ENCODE data around the gene GRPEL1. TPM values are rescaled to one million over a fixed set of nuclear protein-coding genes. Genes with fewer than 3 reads are reported as not detected.

Gene GRPEL1
- total and polyA plus RNA-seq, 2 of the 13 experiments (the other 11 are each of a cell fraction or from before 2014, with no cell fraction given) = 32.3 to 141 TPM

- Histone ChIP-seq H3K4me1 (ENCODE audit: insufficient read depth, low read length) (peaks cover 27% of the 10 kb centered on the region), H2AFZ (ENCODE audit: low read length) (no peak overlapping the region), H3K9ac (ENCODE audit: insufficient read depth, low read depth, low read length) (no peak overlapping the region), H4K20me1 (ENCODE audit: insufficient read depth, low read length) (no peaks in the 10 kb centered on the region), H3K79me2 (ENCODE audit: insufficient read depth, low read length) (no peaks in the 10 kb centered on the region), H3K9me3 (ENCODE audit: low read length) (no peaks in the 10 kb centered on the region), H3K27ac (ENCODE audit: extremely low read length, insufficient read depth, low read length) (no peak overlapping the region), H3K36me3 (replicated peaks in 1 of 2; ENCODE audit: control insufficient read depth in 1 of 2, insufficient read depth in 2 of 2, low read length in 2 of 2) (peaks cover 29 to 69% of the 10 kb centered on the region in 2 experiments), H3K4me3 (replicated peaks in 1 of 3; ENCODE audit: insufficient read depth in 1 of 3, low read depth in 2 of 3, low read length in 3 of 3) (no peak overlapping the region), H3K4me2 (ENCODE audit: low read depth, low read length) (no peak overlapping the region), H3K27me3 (ENCODE audit: control insufficient read depth in 1 of 2, insufficient read depth in 2 of 2, low read length in 2 of 2) (no peaks in the 10 kb centered on the region)
- BruUV-seq (replicated peaks) = no TSS peak
- DNase-seq (ENCODE audit: low spot score) (no peak), FAIRE-seq (no peak), ATAC-seq (no peak)
- in situ Hi-C loops (cut with HindIII; ENCODE audit: extremely low pct_ligation_motif_present, low pct_unique_long_range_greater_than_20kb) (no loop called here), intact Hi-C loops (cut with micrococcal nuclease; ENCODE audit: unreplicated experiment) (no loop called here)
- ChIA-PET CTCF (ENCODE audit: low intra/inter-chr PET ratio, low total read pairs) (no interaction called here), POLR2A (no interaction called here)
- TF ChIP-seq ZSCAN29 (CRISPR knock-in tag; conservative IDR thresholded peaks at IDR 0.05) (no peak), LCORL (IDR thresholded peaks at IDR 0.05) (no peak), LCORL (CRISPR knock-in tag; IDR thresholded peaks at IDR 0.05) (no peak), FOXM1 (CRISPR knock-in tag; IDR thresholded peaks at IDR 0.05) (no peak), CREM (IDR thresholded peaks at IDR 0.05) (no peak), CREM (CRISPR knock-in tag; IDR thresholded peaks at IDR 0.05) (no peak), HNRNPL (IDR thresholded peaks at IDR 0.05; ENCODE audit: low read depth, low read length) (no peak)
- 96% methylated on average over 9 of the region's 9 CpGs for WGBS (ENCODE audit: low lambda C conversion rate)
These were observed 41.8 kb downstream of the GRPEL1 start for GRCh38 chr4:7026107-7026506.

GRCh38 chr4:7025040-7025602 lies 42.7 kb downstream of the GRPEL1 start:
- in situ Hi-C loops (cut with HindIII; ENCODE audit: extremely low pct_ligation_motif_present, low pct_unique_long_range_greater_than_20kb) = no loop called here
- ATAC-seq (no peak), DNase-seq (ENCODE audit: low spot score) (no peak), FAIRE-seq (no peak)
- intact Hi-C loops (cut with micrococcal nuclease; ENCODE audit: unreplicated experiment) = no loop called here
- H4K20me1 ChIP-seq (ENCODE audit: insufficient read depth, low read length) = no peaks in the 10 kb centered on the region
- H2AFZ ChIP-seq (ENCODE audit: low read length) = no peak overlapping the region
- no peak overlapping the region for H3K4me2 ChIP-seq (ENCODE audit: low read depth, low read length)
- no peaks in the 10 kb centered on the region for H3K27me3 ChIP-seq (ENCODE audit: control insufficient read depth in 1 of 2, insufficient read depth in 2 of 2, low read length in 2 of 2)
- no peak overlapping the region for H3K27ac ChIP-seq (ENCODE audit: extremely low read length, insufficient read depth, low read length)
- H3K79me2 ChIP-seq (ENCODE audit: insufficient read depth, low read length) = no peaks in the 10 kb centered on the region
- BruUV-seq (replicated peaks) = no TSS peak
- no peak overlapping the region for H3K4me3 ChIP-seq (replicated peaks in 1 of 3; ENCODE audit: insufficient read depth in 1 of 3, low read depth in 2 of 3, low read length in 3 of 3)
- peaks cover 26 to 67% of the 10 kb centered on the region in 2 experiments; a peak in 4 of 5 replicates for H3K36me3 ChIP-seq (replicated peaks in 1 of 2; ENCODE audit: control insufficient read depth in 1 of 2, insufficient read depth in 2 of 2, low read length in 2 of 2)
- POLR2A ChIA-PET = no interaction called here
- WGBS (ENCODE audit: low lambda C conversion rate) = 91% methylated on average over 28 of the region's 28 CpGs
- CTCF ChIA-PET (ENCODE audit: low intra/inter-chr PET ratio, low total read pairs) = no interaction called here
- no peaks in the 10 kb centered on the region for H3K9me3 ChIP-seq (ENCODE audit: low read length)
- peaks cover 35% of the 10 kb centered on the region for H3K4me1 ChIP-seq (ENCODE audit: insufficient read depth, low read length)
- no peak overlapping the region for H3K9ac ChIP-seq (ENCODE audit: insufficient read depth, low read depth, low read length)
- TF ChIP-seq SALL1 (CRISPR knock-in tag; IDR thresholded peaks at IDR 0.05) = no peak
- no peak for TF ChIP-seq ADNP (CRISPR knock-in tag; IDR thresholded peaks at IDR 0.05)
- no peak for TF ChIP-seq HNRNPH1 (optimal IDR thresholded peaks at IDR 0.05; ENCODE audit: low read depth, low read length)
- TF ChIP-seq YY1 (IDR thresholded peaks at IDR 0.05; ENCODE audit: insufficient read depth, insufficient replicate concordance, low read depth, low read length) = no peak
- no peak for TF ChIP-seq ZMYM4 (CRISPR knock-in tag; IDR thresholded peaks at IDR 0.05)
- no peak for TF ChIP-seq MTF1 (CRISPR knock-in tag; IDR thresholded peaks at IDR 0.05)
- TF ChIP-seq ZNF136 (CRISPR knock-in tag; IDR thresholded peaks at IDR 0.05; ENCODE audit: low read depth) = no peak
- TF ChIP-seq ZNF530 (CRISPR knock-in tag; IDR thresholded peaks at IDR 0.05; ENCODE audit: low read depth) = no peak
- no peak for TF ChIP-seq PTBP1 (IDR thresholded peaks at IDR 0.05; ENCODE audit: low read depth, low read length, poor library complexity, severe bottlenecking)
- no peak for TF ChIP-seq ZNF737 (CRISPR knock-in tag; IDR thresholded peaks at IDR 0.05; ENCODE audit: borderline replicate concordance)
- TF ChIP-seq TIGD3 (CRISPR knock-in tag; IDR thresholded peaks at IDR 0.05; ENCODE audit: borderline replicate concordance) = no peak
- no peak for TF ChIP-seq ZNF441 (CRISPR knock-in tag; IDR thresholded peaks at IDR 0.05; ENCODE audit: borderline replicate concordance)
- no peak for TF ChIP-seq MAFG (CRISPR knock-in tag; IDR thresholded peaks at IDR 0.05)
- TF ChIP-seq SETDB1 (CRISPR knock-in tag; IDR thresholded peaks at IDR 0.05; ENCODE audit: borderline replicate concordance) = no peak

All from HepG2 (cell line).